ENCODE results near the gene CHMP5. TPM values are rescaled to one million over a fixed set of nuclear protein-coding genes. Genes with fewer than 3 reads are reported as not detected.

CHMP5 gene
- total RNA-seq, 1 experiment from 2014 or later, result 47.6 TPM

GRCh38 chr9:33277484-33277883 lies 12.6 kb downstream of the CHMP5 start:
- Histone ChIP-seq H2BK120ac (ENCODE audit: low read depth, low read length, poor library complexity, severe bottlenecking) (no peak overlapping the region), H2BK12ac (ENCODE audit: insufficient read length, low read depth, low read length) (no peak overlapping the region), H3K23me2 (ENCODE audit: insufficient read length, low read depth, low read length, poor library complexity, severe bottlenecking) (no peaks in the 10 kb centered on the region), H3K14ac (ENCODE audit: insufficient read depth, low read length) (no peak overlapping the region), H2BK20ac (ENCODE audit: low read depth, low read length, poor library complexity, severe bottlenecking) (no peak overlapping the region), H3K79me2 (ENCODE audit: insufficient read depth, low read length) (no peaks in the 10 kb centered on the region), H3K27me3 (ENCODE audit: insufficient read depth, low read length) (no peaks in the 10 kb centered on the region), H3K4me2 (ENCODE audit: insufficient read depth, insufficient read length, low read length) (no peak overlapping the region), H4K5ac (ENCODE audit: insufficient read length, low read depth, low read length) (no peak overlapping the region), H3K18ac (ENCODE audit: insufficient read length, low read depth, low read length) (no peak overlapping the region), H3K27ac (ENCODE audit: insufficient read length, low read depth, low read length) (no peak overlapping the region), H2BK15ac (ENCODE audit: low read depth, low read length) (no peak overlapping the region), H4K91ac (ENCODE audit: insufficient read length, low read depth, low read length) (no peak overlapping the region), H3K79me1 (ENCODE audit: insufficient read depth, low read depth, low read length, poor library complexity, severe bottlenecking) (no peaks in the 10 kb centered on the region), H3K9ac (ENCODE audit: extremely low read depth, insufficient read length, low read length) (no peak overlapping the region), H3K4me1 (ENCODE audit: insufficient read depth, low read length) (no peaks in the 10 kb centered on the region), H3K56ac (ENCODE audit: insufficient read length, low read depth, low read length) (no peak overlapping the region), H3K23ac (ENCODE audit: insufficient read length, low read depth, low read length) (no peak overlapping the region), H2AK5ac (ENCODE audit: insufficient read length, low read length) (no peak overlapping the region), H4K8ac (replicated peaks; ENCODE audit: insufficient read length, low read depth, low read length) (no peak overlapping the region), H3K9me3 (ENCODE audit: control insufficient read depth, low read depth, low read length) (no peaks in the 10 kb centered on the region), H4K20me1 (ENCODE audit: control insufficient read depth, insufficient read depth, insufficient read length) (no peaks in the 10 kb centered on the region), H2BK5ac (ENCODE audit: insufficient read length, low read length) (no peak overlapping the region), H2AFZ (ENCODE audit: low read length) (no peak overlapping the region), H3T11ph (ENCODE audit: low read length) (no peak overlapping the region), H3K4ac (ENCODE audit: low read depth, low read length) (no peak overlapping the region)
- no peaks in the 10 kb centered on the region for H3K4me1 Mint-ChIP-seq
- no peaks in the 10 kb centered on the region for H3K9me3 Mint-ChIP-seq
- TF ChIP-seq CTCF (conservative IDR thresholded peaks at IDR 0.05), result no peak
- peaks cover 18 to 76% (median 56%) of the 10 kb centered on the region in 3 experiments for H3K36me3 Mint-ChIP-seq (ENCODE audit: insufficient read depth in 1 of 3, low read depth in 3 of 3)
- H3K27ac Mint-ChIP-seq, result no peak overlapping the region
- DNase-seq, result no peak
- H3K27me3 Mint-ChIP-seq (ENCODE audit: low read depth), result no peaks in the 10 kb centered on the region
- no CpG with 5 or more reads among the region's 4 CpGs for WGBS (ENCODE audit: extremely low coverage, insufficient read length, low lambda C conversion rate)
- H3K4me3 Mint-ChIP-seq, result no peak overlapping the region

All from H9 (cell line).